ENCODE data around the gene MTR.

Gene MTR

DNA sequence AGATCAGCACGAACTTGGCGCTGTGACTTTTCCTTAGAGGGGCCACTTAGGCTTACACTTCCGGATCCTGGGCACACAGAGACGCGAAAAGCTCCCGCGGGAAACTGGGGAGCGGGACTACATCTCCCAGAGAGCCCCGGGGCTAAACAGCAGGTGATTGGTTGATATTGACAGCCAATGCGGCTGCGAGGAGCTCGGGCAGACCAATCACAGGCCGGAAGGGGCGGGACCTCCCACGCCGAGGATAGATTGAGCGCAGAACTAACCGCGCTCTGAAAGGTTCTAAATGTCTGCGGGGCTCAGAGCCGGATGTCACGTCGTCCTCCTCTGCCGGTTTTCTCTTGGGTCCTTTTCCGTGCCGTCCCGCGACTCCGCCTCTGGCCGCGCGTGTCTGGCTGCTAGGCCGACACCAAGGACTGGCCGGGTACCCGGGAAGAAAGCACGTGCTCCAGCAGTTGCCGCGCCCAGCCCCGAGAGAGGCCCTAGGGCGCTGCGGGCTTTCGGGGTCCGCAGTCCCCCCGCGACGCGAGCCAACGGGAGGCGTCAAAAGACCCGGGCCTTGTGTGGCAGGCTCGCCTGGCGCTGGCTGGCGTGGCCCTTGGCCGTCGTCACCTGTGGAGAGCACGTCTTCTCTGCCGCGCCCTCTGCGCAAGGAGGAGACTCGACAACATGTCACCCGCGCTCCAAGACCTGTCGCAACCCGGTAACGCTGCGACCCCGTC, at the start of gene MTR:
TSS of gene MTR (plus strand) at position 258 of the 722 bp plus-strand sequence. CDS start at position 670, 412 bp downstream.
- DNase-seq, result peak; percentile 77 to 96

DNA sequence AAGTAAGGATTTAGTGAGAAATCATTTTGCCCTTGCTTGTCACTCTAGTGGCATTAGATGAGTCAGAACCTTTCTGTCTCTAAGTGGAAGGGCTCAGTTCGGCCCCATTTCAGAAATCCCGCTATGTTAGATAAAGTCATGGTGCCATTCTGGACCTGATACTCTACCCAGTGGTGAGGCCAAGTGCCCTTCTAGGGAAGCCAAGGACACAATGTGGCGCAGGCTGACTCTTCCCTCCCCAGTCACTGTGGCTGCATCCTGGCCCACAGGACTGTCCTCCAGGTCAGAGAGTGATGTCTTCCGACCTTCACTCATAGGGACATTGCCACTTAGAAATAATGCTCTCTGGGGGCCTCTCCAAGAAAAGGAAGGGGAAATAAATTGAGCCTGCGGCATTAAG, 48.3 kb upstream of the MTR start:
- no peak for DNase-seq

DNA sequence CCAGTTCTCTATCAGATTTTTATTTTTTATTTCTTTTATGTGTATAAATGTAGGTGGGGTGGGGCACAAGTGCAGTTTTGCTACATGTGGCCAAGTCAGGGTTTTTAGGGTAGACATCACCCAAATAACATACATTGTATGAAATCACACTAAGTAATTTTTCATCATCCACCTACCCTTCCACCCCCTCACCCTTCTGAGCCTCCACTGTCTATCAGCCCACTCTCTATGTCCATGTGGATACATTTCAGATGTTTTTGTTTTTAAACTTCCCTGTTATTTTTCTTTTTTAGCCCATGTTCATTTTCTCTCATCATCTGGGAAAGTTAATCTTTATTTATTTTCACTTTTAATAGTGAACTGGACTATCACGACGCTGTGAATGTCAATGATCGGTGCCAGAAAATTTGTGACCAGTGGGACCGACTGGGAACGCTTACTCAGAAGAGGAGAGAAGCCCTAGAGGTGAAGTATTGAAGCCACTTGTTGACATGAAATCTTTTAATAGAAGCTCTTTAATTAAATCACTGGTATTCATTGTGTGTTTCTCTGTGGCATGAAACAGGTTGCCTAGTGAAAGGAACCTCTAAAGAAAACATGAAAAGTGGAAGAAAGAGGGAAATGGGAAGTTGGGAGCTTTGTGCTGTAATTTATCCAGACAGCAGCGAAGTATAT, 47.6 kb upstream of the MTR start:
- DNase-seq, result no peak

DNA sequence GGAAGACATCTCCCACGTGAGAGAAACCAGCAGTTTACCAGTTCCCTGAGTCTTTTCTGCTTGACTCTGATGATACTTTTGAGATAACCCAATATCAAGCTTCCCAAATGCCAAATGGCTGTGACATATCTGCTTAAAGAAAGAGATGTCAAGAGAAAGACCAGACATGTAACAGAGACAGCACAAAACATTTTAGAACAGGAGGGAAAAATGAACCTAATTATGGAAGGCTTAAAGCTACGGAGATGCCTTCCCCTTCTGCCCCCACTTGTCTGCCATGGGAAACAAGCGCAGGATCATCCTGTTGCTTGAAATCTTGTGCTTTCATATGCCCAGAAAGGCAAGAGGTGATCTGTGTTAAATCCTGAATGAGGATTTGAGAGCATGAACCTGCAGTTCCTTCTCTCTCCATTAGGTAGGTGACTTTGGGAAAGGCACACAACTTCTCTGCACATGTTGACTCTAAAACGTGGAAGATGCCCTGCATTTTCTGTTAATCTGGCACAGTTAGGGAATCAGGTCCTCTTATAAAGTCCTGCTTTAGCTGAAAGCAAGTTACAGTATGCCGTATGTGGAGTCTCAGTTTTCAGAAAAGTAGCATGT, 46.7 kb upstream of the MTR start:
- no peak for DNase-seq

DNA sequence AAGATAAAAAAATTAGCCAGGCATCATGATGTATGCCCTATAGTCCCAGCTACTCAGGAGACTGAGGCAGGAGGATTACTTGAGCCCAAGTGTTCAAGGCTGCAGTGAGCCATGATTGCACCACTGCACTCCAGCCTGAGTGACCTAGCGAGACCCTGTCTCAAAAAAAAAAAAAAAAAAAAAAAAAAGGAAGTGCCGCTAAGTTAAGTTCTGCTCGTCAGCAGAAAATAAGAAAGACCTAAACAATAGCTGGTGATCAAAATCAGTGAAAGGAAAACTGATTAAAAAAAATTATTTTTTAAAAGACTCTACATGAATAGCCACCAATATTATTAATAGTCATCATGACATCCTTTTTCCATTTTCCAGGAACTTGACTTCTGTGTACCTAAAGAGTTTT, 44.2 kb upstream of the MTR start:
- DNase-seq, result no peak

DNA sequence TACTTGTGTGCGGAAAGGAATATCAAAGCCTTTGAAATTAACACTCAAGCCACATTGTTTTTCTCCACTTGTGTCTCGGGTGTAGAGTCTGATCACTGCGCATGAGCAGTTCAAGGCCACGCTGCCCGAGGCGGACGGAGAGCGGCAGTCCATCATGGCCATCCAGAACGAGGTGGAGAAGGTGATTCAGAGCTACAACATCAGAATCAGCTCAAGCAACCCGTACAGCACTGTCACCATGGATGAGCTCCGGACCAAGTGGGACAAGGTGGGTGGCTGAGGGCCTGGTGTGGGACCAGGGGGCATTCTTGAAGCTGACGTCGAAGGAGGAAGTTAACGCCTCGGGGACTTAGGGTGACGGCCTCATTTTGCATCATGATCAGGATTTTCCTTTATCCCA, 43.7 kb upstream of the MTR start:
- DNase-seq, result no peak

DNA sequence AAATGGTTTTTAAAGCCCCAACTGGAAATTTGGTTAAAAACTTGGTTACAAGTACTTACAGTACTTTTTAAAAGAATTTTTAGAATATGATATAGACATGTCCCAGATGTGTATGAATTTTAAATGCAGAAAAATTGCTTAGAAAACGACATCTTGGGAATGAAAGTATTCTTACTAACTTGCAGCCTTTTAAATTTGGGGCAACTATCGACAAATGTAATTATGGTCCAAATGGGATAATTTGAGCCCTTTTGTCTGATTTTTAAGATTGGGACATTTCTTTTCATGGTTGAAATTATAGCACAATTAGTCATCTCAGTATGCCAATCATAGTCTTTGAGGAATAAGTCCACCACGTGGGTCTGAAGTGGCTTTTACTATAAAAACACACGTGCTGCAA, 43.2 kb upstream of the MTR start:
- DNase-seq, result no peak

DNA sequence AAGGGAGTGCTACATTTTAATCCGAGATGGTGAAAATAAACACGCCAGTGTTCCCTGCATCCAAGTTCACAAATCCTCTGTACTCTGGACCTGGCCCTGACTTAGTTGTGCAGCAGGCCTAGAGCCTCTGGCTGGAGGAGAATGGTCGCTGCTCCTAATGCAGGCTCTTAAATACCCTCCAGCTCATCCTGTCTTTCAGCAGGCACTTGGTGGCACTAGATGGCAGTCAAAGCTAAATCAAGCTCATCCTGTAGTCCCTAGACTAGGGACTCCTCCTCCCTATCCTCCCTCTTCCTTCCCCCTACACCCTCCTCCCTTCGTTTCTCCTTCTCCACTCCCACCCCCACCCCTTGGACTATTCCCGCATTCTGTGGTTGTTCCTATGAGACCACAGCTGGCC, 41.6 kb upstream of the MTR start:
- no peak for DNase-seq

DNA sequence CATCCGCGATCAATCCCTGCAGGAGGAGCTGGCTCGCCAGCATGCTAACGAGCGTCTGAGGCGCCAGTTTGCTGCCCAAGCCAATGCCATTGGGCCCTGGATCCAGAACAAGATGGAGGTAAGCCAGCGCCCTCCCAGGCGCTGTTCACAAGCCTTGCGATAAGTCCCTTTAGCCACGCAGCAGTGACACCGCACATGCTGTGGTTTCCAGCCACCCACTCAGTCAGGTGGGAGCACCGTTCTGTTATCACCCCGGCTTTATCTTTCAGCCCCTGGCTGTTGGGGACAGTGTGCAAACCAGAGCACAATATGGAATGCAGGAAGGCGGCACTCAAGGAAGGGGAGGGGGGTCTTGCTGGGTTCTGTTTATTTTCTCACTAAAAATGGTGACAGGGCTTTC, 41.1 kb upstream of the MTR start:
- no peak for DNase-seq

DNA sequence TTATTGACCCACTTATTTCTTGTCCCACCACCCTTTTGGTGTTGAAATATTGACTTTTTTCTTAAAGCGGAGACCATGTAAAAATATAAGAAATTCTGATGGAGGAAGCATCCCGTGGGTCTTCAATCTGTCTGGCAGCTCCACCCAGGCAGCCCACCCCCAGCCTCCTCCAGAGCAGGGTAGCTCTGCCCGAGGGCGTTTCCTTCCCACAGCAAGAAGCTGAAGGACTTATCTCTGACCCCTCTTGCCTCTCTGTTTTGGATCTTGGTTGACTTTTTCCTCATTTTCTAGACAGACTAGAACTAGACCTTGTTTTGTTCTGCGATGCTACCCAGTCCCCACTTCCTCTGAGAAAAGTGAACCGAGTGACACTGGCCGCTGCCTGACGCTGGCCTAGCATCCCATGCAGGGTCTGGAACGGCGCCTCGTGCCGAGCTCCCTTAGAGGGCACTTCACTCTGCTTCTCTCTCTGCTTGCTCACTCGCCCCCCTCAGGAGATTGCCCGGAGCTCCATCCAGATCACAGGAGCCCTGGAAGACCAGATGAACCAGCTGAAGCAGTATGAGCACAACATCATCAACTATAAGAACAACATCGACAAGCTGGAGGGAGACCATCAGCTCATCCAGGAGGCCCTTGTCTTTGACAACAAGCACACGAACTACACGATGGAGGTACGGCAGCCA, 40.4 kb upstream of the MTR start:
- no peak for DNase-seq

DNA sequence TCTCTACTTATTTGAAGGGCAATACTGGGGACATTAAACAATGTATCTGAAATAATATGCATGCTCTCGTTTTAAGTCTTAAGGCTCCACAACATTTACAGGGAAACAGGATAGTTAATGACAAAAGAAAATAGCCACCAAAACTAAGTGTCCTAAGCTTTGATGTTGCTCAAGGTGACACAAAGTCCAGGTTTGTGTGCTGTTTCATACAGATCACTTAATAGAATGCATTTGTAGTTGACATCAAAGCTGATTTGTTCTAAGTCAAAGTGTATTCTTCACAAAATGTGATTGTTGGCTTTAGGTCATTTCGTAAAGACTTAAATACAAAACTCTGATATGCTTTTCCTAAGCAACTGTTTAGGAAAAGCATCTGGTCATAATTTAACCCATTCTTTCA, 37.5 kb upstream of the MTR start:
- no peak for DNase-seq

DNA sequence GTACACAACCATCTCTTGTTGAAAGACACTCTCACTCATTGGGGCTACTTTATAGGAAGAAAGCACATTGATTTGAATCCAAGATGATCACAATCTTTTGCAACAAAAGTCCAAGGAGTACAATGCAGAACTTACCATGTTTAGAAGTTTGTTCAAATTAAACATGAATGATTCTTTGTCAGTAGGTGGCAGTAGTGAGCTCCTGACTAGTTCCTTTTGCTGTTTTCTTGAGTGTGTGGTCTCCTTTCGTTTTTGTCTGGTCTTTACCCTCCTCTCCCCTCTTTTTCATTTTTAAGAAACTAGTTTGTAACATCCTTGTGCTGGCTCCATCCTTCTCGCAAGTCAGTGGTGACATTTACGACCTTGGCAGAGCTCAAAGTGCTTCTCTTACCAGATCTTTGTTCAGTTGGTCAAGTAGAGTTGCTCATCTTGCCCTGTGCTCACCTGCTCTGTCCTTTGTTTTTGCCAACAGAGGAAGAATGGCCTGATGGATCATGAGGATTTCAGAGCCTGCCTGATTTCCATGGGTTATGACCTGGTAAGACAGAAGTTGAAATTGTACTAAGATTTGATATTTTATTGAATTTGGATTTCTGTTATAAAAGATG, 35.7 kb upstream of the MTR start:
- DNase-seq, result peak in 1 of 2 donors; percentile 47

DNA sequence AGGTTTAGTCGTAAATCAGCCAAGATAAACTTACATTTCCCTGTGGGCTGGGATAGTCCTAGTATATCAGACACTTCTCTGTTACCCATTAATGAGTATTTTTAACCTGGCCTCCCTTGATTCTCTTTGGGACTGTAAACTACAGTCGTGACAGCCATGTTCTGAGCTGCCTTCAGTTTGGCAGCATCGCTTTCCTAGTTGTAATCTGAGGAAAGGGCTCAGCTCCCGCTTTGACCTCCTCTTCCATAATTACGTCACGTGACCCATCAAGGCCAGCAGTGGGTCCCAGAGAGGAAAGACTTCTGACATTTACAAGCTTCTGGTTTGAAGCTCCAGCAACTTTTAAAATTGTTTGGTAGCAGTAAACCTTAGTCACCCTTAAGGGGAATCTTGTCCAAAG, 34.6 kb upstream of the MTR start:
- no peak for DNase-seq

DNA sequence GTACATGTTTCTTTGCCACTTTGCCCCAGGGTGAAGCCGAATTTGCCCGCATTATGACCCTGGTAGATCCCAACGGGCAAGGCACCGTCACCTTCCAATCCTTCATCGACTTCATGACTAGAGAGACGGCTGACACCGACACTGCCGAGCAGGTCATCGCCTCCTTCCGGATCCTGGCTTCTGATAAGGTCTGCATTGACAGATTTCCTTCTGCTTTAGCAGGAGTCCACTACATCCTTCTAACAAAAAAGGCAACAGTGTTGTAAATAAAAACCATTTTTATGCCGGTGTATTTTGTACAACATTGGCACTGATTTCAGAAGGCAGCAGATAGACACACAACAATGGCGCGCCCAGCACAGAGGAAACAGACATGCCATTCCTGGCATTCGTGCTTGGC, 34.1 kb upstream of the MTR start:
- DNase-seq, result no peak

DNA sequence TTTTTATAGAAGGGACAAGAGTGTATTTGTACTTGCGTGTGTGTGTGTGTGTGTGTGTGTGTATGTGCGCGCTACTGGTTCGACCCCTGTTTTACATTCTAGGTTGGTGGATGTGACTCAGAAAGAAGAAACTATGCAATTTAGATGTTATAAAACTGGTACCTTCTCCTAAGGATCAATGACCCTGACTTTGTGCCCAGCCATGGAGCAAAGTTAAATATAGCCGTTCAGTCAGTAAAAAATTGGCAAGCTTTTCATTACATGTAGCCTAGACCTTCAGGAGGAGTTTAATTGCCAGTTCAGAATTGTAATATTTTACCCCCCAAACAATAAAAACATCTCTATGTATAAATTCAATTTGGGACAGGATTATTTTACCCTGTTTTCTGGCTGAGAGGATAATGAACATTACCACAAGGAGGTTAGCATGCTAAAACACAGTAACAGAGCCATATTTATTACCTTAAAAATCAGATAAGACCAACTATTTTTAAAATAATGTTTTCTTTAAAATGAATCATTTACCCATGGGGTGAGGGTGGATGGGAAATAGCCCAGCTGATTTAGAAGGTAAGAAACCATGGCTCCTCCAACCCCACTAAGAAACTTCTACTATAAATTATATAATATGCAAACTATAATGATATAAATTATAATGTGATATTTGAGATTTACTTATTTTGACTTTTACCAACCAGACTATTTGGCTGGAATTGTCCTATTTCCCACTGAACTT, 33.5 kb upstream of the MTR start:
- DNase-seq, result no peak

DNA sequence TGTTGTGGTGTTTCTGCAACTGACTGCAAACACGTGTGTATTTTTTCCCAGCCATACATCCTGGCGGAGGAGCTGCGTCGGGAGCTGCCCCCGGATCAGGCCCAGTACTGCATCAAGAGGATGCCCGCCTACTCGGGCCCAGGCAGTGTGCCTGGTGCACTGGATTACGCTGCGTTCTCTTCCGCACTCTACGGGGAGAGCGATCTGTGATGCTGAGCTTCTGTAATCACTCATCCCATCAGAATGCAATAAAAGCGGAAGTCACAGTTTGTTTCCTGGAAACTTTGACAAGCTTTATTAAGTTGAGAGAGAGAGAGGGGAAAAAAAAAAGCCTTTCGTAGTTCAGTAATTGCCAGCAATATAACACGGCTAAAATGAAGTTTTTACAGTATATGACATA, 32.7 kb upstream of the MTR start:
- DNase-seq, result no peak

DNA sequence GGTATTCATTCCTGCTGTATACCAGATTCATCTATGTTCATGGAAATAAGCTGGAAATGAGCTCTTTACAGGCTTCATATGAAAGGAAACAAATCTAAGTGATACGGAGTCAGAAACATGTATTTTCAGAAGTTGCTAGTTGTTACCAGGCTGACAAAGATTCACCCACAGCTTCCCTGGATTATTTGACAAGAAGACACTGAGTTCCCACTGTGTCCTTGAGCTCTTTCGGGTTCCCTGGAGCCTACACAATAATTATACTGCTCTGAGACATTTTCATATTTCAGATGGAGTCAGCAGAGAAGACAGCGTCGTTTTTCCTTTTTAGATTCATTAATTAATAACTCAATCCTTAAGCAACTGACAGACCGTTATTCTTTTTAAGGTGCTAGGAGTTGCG, 29.3 kb upstream of the MTR start:
- no peak for DNase-seq

DNA sequence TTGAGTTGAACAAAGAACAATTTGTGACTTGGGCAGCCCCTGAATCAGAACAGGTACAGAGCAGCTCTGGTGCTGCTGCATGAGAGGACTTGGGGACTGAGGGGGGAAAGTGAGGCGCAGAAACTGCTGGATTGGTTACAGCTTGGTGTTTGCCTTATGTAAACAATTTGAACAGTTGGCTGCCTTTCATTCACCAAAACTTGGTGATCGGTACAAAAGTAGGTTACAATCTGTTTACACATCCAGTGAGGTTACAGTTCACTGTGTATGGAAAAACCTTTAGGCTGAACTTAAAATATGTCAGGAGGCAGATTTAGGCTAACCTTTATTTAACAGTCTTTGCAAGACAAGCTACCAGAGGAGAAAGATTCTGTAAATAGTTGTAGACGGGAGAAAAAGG, 28.6 kb upstream of the MTR start:
- DNase-seq, result no peak

DNA sequence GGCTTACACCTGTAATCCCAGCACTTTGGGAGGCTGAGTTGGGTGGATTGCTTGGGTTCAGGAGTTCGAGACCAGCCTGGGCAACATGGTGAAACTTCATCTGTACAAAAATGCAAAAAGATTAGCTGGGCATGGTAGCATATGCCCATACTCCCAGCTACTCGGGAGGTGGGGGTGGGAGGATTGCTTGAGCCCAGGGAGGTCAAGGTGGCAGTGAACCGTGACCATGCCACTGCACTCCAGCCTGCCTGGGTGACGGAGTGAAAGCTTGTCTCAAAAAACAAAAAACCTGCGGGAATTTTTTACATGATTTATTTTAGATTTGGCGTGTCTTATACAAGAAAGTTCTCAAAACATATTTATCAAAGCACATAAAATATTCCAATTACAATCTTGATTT, 27.8 kb upstream of the MTR start:
- no peak for DNase-seq

DNA sequence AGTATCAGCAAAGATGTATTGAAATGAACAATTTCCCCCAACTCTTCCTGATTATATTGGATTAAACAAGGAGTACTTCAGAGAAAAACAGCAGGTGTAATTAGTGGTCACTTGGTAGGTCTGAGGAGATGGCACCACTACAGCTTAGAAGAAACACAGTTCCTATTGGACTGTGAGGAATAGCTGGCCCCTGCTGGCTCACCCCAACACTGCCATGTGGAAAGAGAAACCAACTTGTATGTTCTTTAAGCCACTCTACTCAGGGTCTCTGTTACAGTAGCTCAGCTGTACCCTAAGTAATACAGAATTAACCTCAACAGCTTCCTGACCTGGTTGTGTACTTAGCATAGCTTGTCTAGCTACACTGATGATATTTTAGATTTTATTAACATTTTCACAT, 26.5 kb upstream of the MTR start:
- DNase-seq, result no peak

DNA sequence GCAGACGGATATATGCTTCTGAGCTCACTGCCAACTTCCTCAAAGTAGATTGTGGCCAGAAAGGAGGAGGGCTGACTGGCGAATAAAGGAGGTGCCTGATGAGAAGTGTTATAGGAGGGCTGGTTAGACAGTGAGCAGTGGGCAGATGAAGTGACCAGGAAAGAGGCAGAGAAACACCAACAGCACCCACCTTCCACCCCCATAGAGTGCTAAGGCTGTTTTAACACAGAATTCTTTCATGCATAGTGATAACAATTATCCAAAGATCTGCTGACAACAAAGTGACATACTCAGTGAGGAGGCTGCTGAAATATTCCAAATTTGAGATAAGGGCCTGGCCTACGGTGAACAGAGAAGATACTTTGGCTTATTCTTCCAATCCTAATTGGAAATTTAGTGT, 21.2 kb upstream of the MTR start:
- DNase-seq, result no peak

DNA sequence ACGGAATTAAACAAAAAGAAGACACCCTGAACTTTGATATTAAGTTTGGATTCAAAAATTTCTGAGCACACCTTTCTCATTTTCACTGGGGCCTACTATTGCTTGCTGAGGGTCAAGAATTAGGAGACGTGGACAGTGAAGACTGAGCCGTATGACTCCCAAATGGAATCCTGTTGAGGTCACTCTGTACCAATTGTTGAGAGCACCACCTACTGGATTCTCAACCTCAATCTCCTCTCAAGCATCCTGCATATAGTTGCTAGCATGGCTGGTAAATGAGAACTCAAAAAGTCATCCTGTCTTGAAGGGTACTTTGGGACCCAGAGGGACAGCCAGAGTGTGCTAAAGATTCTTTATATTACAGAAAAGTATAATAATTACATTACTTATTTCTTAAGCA, 20.2 kb upstream of the MTR start:
- no peak for DNase-seq

DNA sequence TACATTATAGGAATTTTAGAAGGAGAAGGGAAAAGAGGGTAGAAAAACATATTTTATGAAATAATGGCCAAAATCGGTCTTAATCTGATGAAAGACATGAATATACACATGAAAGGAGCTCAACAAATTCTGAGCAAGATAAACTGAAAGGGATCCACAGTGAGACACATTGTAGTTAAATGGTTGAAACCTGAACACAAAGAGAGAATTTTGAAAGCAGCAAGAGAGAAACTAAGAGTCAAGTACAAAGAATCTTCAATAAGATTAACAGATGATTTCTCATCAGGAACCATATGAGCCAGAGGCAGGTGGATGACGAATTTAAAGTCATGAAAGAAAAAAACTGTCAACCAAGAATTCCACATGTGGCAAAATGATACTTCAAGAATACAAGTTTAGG, 15.8 kb upstream of the MTR start:
- no peak for DNase-seq

Data from bone marrow (tissue), 2 donors.